Aorta (tissue), 5 donors: ENCODE measurements around the gene TOR1A. TPM values are rescaled to one million over a fixed set of nuclear protein-coding genes. Genes with fewer than 3 reads are reported as not detected.

Source experiments
- ATAC-seq: fragments of 200-7000 bp; cut with Tn5 transposase; one replicate; pipeline ENCODE4 v1.9.1; 2022; ENCODE audit warnings: moderate library complexity; ENCODE audit not compliant: low FRiP score
- DNase-seq, 2 donors: peaks; one replicate each; pipeline ENCODE4 v3.0.0-alpha.2; 2020
- H3K27ac ChIP-seq, 2 donors: one replicate each; pipeline ENCODE4 v1.5.1; 2013; ENCODE audit warnings: low read length in 2 of 2, mild to moderate bottlenecking in 2 of 2, moderate library complexity in 2 of 2, control low read depth in 1 of 2, inconsistent platforms in 1 of 2, low read depth in 1 of 2
- H3K27me3 ChIP-seq, 2 donors: one replicate each; pipeline ENCODE4 v1.6.1; 2013; ENCODE audit warnings: control low read depth in 1 of 2, low read length in 1 of 2, mild to moderate bottlenecking in 1 of 2, moderate library complexity in 1 of 2; ENCODE audit not compliant: insufficient read depth in 2 of 2, control insufficient read depth in 1 of 2
- H3K36me3 ChIP-seq, 2 donors: one replicate each; pipeline ENCODE4 v1.6.1; 2013; ENCODE audit warnings: control low read depth in 1 of 2, low read length in 1 of 2, mild to moderate bottlenecking in 1 of 2; ENCODE audit not compliant: insufficient read depth in 2 of 2, control insufficient read depth in 1 of 2
- H3K4me1 ChIP-seq, 2 donors: one replicate each; pipeline ENCODE4 v1.6.1; 2013; ENCODE audit warnings: low read length in 2 of 2, control low read depth in 1 of 2, mild to moderate bottlenecking in 1 of 2, moderate library complexity in 1 of 2; ENCODE audit not compliant: insufficient read depth in 2 of 2, control insufficient read depth in 1 of 2
- H3K4me3 ChIP-seq, 2 donors: one replicate each; pipeline ENCODE4 v1.5.1; 2013; ENCODE audit warnings: low read length in 2 of 2, control low read depth in 1 of 2, mild to moderate bottlenecking in 1 of 2
- H3K9me3 ChIP-seq: one replicate; pipeline ENCODE4 v1.6.1; 2013; ENCODE audit warnings: mild to moderate bottlenecking, low read length; ENCODE audit not compliant: control insufficient read depth
- WGBS, 2 donors: extraction: QIAGEN DNeasy Blood & Tissue Kit; methylation state at CpG; one replicate each; pipeline ENCODE4 v1.1.7; 2013; 5-methylcytosine and 5-hydroxymethylcytosine counted together
- intact Hi-C, 2 donors: fragments of 100-400 bp; cut with DNase I; formaldehyde crosslinking; loops; one replicate each; pipeline versions ENCODE4 v1.14.2 to v1.15.0; 2022
- long read RNA-seq, 2 donors: library from polyadenylated mRNA; unstranded; transcript quantifications; one replicate each; pipeline ENCODE4 v2.0.0, GENCODE V29; 2020 to 2021
- polyA plus RNA-seq, 2 donors: library from polyadenylated mRNA; stranded (reverse); fragments of 200-250 nt; gene quantifications; one replicate each; pipeline ENCODE4 v1.2.3, GENCODE V29; 2013
- total RNA-seq, 2 donors: library from RNA; stranded (reverse); fragmentation: NEBNext Ultra II Directional; extraction: Animal tissue kit (Norgen Biotek cat#: 25700); gene quantifications; one replicate each; pipeline ENCODE4 v1.2.1, GENCODE V29; 2021
- donor health status: healthy with polysubstance abuse.
- donor health status: Bipolar disorder and iron deficiency.
- donor health status: DM: no; HTN: no; CAD: no.
- donor health status: DM: no; HTN: no; CAD: no.
- donor health status: DM: yes; HTN: yes; CAD: no.

TOR1A gene, protein sequence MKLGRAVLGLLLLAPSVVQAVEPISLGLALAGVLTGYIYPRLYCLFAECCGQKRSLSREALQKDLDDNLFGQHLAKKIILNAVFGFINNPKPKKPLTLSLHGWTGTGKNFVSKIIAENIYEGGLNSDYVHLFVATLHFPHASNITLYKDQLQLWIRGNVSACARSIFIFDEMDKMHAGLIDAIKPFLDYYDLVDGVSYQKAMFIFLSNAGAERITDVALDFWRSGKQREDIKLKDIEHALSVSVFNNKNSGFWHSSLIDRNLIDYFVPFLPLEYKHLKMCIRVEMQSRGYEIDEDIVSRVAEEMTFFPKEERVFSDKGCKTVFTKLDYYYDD
- total RNA-seq = 10 to 100 TPM; 27.1 to 29.0 TPM
- polyA plus RNA-seq = 10 to 100 TPM; 25.2 to 25.7 TPM
- long read RNA-seq, donor 1, transcript TOR1A-201 (5 exons, 2,076 nt) = major isoform, 194 of 209 reads
- long read RNA-seq, donor 1, partial matches to known transcripts = 2 of 209 reads
- long read RNA-seq, donor 1, other reads (novel, unspliced or antisense) = 12 of 209 reads
- long read RNA-seq, donor 2, transcript TOR1A-201 (5 exons, 2,076 nt) = major isoform, 19 of 20 reads
- long read RNA-seq, donor 2, partial matches to known transcripts = 0 of 20 reads
- long read RNA-seq, donor 2, other reads (novel, unspliced or antisense) = 1 of 20 reads

DNA sequence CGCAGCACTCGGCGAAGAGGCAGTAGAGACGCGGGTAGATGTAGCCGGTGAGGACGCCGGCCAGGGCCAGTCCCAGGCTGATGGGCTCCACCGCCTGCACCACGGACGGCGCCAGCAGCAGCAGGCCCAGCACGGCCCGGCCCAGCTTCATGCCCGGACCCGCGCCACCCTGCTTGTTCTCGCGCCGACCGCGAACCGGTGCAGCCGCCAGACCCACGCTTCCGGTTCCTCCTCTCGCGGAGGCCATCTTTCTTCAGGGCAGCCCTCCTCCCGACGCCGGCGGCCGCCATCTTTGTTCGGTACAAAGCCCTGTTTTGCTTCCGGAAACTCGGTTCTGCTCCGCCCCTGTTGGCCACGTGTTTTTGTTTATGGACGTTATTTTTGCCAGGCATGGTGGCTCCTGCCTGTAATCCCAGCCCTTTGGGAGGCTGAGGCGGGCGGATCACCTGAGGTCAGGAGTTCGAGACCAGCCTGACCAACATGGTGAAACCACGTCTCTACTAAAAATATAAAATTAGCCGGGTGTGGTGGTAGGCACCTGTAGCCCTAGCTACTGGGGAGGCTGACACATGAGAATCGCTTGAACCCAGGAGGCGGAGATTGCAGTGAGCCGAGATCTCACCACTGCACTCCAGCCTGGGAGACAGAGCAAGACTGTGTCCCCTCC, at the start of gene TOR1A:
Gene TOR1A, minus strand, starts transcription at position 202 of the 667 bp plus-strand sequence. Its CDS starts 51 bp downstream, at position 151.
- Histone ChIP-seq H3K36me3 (peaks cover 0 to 6% of the 10 kb centered on the region in 2 donors), H3K4me3 (peak within 1 kb of the TSS; percentile 69 to 78), H3K9me3 (no peaks in the 10 kb centered on the region), H3K27me3 (no peaks in the 10 kb centered on the region), H3K27ac (no peak within 1 kb of the TSS), H3K4me1 (no peaks in the 10 kb centered on the region)
- DNase-seq (peak; percentile 97 to 98), ATAC-seq (peak; percentile 97)
- WGBS, 2 donors = 4 to 5% methylated on average over 45 to 47 of the region's 47 CpGs
- intact Hi-C loops = no loop called here

DNA sequence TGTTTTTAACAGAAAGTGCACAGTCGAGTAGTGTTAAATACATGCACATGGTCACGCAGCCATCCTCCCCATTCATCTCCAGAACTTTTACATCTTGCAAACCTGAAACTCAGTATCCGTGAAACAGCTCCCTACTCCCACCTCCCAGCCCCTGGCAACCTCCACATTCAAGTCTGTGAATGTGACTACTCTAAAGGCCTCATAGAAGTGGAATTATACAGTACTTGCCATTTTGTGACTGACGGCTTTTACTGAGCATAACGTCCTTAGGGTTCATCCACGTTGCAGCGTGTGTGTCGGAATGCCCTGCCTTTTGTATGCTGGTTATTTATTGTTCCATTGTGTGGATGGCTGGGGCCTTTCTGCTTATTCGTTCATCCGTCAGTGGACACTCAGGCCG, 47.1 kb upstream of the TOR1A start:
- no peak overlapping the region for H3K27ac ChIP-seq
- DNase-seq (no peak), ATAC-seq (no peak)
- no peaks in the 10 kb centered on the region for H3K9me3 ChIP-seq
- no peak overlapping the region for H3K4me3 ChIP-seq
- H3K4me1 ChIP-seq = no peaks in the 10 kb centered on the region
- no peaks in the 10 kb centered on the region for H3K27me3 ChIP-seq
- 92% methylated on average over 10 to 11 of the region's 11 CpGs for WGBS, 2 donors
- peaks cover 0 to 15% of the 10 kb centered on the region in 2 donors for H3K36me3 ChIP-seq
- intact Hi-C loops = no loop called here

DNA sequence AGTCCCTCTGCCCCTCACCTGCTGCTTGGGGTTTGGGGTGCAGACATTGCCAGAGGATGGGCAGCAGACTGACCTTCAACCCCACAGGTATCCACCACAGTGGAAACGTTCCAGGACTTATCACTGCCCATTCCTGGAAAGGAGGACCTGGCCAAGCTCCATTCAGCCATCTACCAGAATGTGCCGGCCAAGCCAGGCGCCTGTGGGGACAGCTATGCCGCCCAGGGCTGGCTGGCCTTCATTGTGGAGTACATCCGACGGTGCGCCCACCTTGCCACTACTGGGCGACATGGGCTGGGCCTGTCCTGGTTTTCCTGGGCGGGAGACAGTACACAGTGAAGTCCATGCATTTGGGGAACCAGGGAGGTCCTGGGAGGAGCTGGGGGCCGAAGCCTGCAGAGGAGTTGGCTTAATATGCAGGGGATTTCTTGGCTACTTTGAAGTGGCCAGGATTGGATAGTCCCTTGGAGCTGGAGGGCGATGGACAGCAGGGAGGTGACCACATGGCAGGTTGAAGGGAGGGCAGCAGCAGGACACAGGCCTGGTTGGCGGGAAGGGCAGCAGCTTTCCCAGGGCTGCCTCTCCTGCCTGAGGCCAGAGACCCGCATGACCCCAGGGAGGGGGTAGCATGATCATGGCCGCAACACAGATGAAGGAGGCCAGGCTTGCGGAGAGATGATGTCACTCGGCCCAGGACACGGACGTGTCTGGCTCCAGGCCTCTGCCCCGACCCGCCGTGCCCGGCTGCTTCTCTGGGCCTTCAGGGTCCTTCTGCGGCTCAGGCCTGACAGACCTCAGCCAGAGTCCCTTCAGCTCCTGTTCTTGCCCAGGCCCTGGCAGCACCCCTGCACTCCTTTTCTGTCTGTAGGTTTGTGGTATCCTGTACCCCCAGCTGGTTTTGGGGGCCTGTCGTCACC, 45.9 kb upstream of the TOR1A start:
- no peaks in the 10 kb centered on the region for H3K27me3 ChIP-seq
- peaks cover 0 to 10% of the 10 kb centered on the region in 2 donors for H3K36me3 ChIP-seq
- H3K4me1 ChIP-seq = no peaks in the 10 kb centered on the region
- H3K9me3 ChIP-seq = no peaks in the 10 kb centered on the region
- no peak for DNase-seq
- intact Hi-C loops = no loop called here
- H3K4me3 ChIP-seq = no peak overlapping the region
- ATAC-seq = no peak
- 89% methylated on average over 21 to 24 of the region's 24 CpGs for WGBS, 2 donors
- no peak overlapping the region for H3K27ac ChIP-seq

DNA sequence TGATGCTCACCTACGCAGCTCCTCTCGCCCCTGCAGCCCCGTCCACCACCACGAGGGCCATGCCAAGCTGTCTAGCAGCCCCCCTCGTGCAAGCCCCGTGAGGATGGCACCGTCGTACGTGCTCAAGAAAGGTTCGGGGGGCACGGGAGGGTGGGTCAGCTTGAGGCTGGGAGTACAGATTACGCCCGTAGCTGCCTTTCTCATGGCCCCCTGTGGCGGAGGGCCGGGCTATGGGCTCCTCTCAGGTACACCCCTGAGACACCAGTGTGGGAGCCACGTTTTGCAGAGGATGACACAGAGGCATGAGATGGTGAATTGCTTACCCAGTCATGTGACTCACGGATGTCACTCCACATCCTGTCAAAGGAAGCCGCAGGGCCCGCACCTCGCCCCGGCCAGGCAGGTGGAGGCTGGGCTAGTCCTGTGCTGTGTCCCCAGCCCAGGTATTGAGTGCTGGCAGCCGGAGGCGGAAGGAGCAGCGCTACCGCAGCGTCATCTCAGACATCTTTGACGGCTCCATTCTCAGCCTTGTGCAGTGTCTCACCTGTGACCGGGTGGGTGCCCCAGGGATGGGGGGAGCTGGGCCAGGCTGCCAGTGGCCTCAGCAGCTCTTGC, 45.0 kb upstream of the TOR1A start:
- intact Hi-C loops = no loop called here
- no peak overlapping the region for H3K4me3 ChIP-seq
- no peaks in the 10 kb centered on the region for H3K4me1 ChIP-seq
- 89 to 90% methylated on average over 28 of the region's 28 CpGs for WGBS, 2 donors
- peaks cover 0 to 7% of the 10 kb centered on the region in 2 donors for H3K36me3 ChIP-seq
- no peak for ATAC-seq
- no peak overlapping the region for H3K27ac ChIP-seq
- no peaks in the 10 kb centered on the region for H3K27me3 ChIP-seq
- DNase-seq = peak in 1 of 2 donors; percentile 72
- no peaks in the 10 kb centered on the region for H3K9me3 ChIP-seq

DNA sequence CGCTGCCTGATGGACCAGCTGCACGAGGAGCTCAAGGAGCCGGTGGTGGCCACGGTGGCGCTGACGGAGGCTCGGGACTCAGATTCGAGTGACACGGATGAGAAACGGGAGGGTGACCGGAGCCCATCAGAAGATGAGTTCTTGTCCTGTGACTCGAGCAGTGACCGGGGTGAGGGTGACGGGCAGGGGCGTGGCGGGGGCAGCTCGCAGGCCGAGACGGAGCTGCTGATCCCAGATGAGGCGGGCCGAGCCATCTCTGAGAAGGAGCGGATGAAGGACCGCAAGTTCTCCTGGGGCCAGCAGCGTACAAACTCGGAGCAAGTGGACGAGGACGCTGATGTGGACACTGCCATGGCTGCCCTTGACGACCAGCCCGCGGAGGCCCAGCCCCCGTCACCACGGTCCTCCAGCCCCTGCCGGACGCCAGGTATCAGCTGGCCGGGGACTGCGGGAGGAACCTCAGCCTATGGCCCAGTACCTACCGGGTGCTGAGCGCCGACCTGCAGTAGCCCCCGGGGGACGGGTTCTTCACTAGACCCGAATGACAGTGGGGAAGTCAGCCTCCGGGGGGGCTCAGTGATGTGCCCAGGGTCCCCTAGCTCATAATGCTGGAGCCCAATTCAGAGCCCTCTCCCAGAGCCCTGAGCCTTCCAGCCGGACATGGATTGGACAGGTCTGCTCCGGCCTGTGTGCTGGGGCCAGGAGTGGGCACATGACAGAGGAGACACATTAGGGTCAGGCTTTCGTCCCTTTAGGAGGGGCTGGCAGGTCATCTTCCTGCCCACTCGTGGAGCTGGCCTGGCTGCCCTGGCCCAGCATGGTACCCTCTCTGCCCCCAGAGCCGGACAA, 44.3 kb upstream of the TOR1A start:
- no peaks in the 10 kb centered on the region for H3K9me3 ChIP-seq
- no peak overlapping the region for H3K27ac ChIP-seq
- ATAC-seq (no peak), DNase-seq (no peak)
- no peak overlapping the region for H3K4me3 ChIP-seq
- WGBS, 2 donors = 86 to 88% methylated on average over 45 to 48 of the region's 48 CpGs
- no peaks in the 10 kb centered on the region for H3K27me3 ChIP-seq
- intact Hi-C loops = no loop called here
- no peaks in the 10 kb centered on the region for H3K4me1 ChIP-seq
- peaks cover 0 to 7% of the 10 kb centered on the region in 2 donors for H3K36me3 ChIP-seq

DNA sequence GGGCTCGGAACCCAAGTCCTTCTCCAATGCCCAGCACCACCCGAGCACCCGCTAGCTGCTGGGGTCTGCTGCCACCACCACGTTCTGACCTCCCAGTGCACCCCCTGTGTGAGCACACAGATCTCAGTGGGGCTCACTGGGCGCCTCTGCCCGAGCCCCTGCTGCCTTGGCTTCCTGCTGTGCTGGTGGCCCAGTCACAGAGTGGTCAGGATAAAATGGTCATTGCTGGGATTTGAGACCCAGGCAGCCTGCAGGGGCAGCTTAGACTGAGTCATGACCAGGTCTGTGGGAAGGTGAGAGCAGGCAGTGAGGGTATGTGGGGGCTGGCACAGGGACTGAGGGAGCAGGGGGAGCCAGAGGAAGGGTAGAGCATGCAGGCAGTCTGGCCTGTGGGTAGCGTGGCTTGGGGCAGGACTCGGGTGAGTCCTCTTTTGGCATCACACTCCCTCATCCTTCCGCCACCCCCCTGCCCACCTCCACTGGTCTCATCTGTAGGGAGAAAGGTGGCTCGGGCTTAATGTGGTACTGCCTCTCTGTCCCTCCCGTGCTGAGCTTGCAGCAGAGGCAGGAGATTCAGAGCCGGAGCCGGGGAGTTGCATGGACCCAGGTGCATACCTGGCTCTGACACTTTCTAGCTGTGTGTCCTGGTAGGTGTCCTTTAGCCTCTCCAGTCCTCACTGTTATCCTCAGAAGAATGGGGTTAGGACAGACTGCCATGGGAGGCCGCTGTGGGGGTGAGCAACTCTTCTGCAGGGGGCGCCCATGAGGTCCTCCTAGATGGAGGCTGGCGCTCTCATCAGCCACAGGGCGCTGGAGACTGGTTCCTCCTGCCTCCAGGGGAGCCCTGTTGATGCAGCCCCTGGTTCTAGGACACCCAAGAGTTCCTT, 43.4 kb upstream of the TOR1A start:
- DNase-seq (no peak), ATAC-seq (peak; percentile 26)
- intact Hi-C loops = no loop called here
- Histone ChIP-seq H3K9me3 (no peaks in the 10 kb centered on the region), H3K27me3 (no peaks in the 10 kb centered on the region), H3K4me1 (no peaks in the 10 kb centered on the region), H3K36me3 (peaks cover 0 to 8% of the 10 kb centered on the region in 2 donors), H3K27ac (no peak overlapping the region), H3K4me3 (no peak overlapping the region)
- WGBS, 2 donors = 72 to 78% methylated on average over 17 of the region's 17 CpGs
